GM23248 (cell line): ENCODE data around the gene ASTE1.

Experiments used
- EZH2 ChIP-seq: fragments of 200-600 bp; sonication (generic); IDR thresholded peaks from 2 replicates; pipeline ENCODE4 v1.6.1; 2018; ENCODE audit warnings: antibody characterized with exemption, mild to moderate bottlenecking; ENCODE audit not compliant: insufficient read depth, poor library complexity, severe bottlenecking
- EZH2phosphoT487 ChIP-seq: fragments of 200-600 bp; sonication (generic); IDR thresholded peaks from 2 replicates; pipeline ENCODE4 v1.6.1; 2018; ENCODE audit warnings: antibody characterized with exemption, moderate library complexity, mild to moderate bottlenecking, low read depth; ENCODE audit not compliant: insufficient read depth

DNA sequence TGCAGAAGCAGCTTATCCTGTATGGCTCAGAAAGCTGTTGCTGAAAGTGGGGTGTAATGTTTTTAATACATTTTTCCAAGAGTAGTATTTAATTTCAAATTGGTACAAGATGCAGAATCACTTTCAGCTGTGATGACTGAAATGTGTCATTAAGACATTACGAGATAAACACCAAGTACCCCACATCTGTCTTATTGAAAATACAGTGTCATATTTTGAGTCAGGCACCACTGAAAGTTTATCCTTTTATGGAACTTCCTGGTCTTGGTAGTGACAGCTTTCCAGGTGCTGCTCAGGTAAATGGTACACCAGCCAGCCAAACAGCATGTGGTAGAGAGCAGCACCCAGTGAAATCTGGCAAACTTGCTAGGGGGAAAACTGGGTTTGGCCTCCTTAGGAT lies 16.9 kb downstream of the ASTE1 start:
- TF ChIP-seq EZH2 (no peak), EZH2phosphoT487 (no peak)
